Esophagus muscularis mucosa (tissue), 4 donors: ENCODE data around the gene C12orf75.

Experiments used
- EP300 ChIP-seq: sonication (generic); formaldehyde crosslinking; IDR thresholded peaks from one replicate; pipeline ENCODE4 v1.6.1; 2017; ENCODE audit warnings: antibody characterized with exemption
- POLR2A ChIP-seq: fragments of 450-650 bp; IDR thresholded peaks from one replicate; pipeline ENCODE4 v1.6.1; 2017; ENCODE audit warnings: antibody characterized with exemption, moderate library complexity, mild to moderate bottlenecking, low read depth
- POLR2AphosphoS5 ChIP-seq, 2 donors: sonication (generic); formaldehyde crosslinking; IDR thresholded peaks; one replicate each; pipeline ENCODE4 v1.6.1; 2017; ENCODE audit warnings: antibody characterized with exemption in 2 of 2
- TF ChIP-seq, protein P1 (sequence below), 3 experiments: fragments of 200-600 bp in 2 of 3; fragments of 450-650 bp in 1 of 3; sonication (generic) in 2 of 3; IDR thresholded peaks; one replicate each; pipeline ENCODE4 v1.5.1; 2017 to 2019; ENCODE audit warnings: antibody characterized with exemption in 3 of 3, mild to moderate bottlenecking in 2 of 3, moderate library complexity in 1 of 3

DNA sequence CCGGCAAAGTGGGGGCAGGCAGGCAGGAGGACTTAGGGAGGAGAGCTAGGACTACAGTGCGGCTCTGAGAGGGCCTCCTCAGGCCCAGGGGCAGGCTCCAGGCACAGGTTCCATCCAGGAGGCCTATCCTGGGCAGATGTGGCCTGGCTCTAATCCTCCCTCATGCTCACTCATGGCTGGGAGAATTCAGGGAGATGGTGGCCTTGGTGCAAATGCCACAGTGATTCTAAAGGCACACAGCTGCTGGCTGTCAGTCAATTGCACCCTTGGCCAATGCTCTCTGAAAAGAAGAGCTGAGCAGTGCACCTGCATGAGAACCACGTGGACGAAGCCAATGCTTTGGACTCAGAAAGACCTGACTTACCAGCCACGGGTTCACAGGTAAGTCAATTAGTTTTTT is 89.6 kb downstream of the C12orf75 start:
- TF ChIP-seq, protein P1, sequence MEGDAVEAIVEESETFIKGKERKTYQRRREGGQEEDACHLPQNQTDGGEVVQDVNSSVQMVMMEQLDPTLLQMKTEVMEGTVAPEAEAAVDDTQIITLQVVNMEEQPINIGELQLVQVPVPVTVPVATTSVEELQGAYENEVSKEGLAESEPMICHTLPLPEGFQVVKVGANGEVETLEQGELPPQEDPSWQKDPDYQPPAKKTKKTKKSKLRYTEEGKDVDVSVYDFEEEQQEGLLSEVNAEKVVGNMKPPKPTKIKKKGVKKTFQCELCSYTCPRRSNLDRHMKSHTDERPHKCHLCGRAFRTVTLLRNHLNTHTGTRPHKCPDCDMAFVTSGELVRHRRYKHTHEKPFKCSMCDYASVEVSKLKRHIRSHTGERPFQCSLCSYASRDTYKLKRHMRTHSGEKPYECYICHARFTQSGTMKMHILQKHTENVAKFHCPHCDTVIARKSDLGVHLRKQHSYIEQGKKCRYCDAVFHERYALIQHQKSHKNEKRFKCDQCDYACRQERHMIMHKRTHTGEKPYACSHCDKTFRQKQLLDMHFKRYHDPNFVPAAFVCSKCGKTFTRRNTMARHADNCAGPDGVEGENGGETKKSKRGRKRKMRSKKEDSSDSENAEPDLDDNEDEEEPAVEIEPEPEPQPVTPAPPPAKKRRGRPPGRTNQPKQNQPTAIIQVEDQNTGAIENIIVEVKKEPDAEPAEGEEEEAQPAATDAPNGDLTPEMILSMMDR (IDR thresholded peaks at IDR 0.05) = no peak
- TF ChIP-seq POLR2A (no peak), POLR2AphosphoS5 (IDR thresholded peaks at IDR 0.05) (no peak), EP300 (no peak)
